T-helper 1 cell treated with Interleukin-12 subunit alpha and Interleukin-12 subunit beta and Interleukin-4 antibody, amounts not matched to agents 30 μg/mL and 1 μg/mL, for 36 hours (primary cell): ENCODE results near the gene KRTAP10-3.
"Not testable (repeated sequence)": the region's sequence is repeated elsewhere in the genome, so short reads cannot be mapped to it uniquely, and the experiment has no call there.

ENCODE experiments used
- H3K27ac Mint-ChIP-seq: one replicate; pipeline ENCODE4 v1.8.0; 2021; ENCODE audit warnings: mild to moderate bottlenecking, mixed read lengths
- H3K27me3 Mint-ChIP-seq: one replicate; pipeline ENCODE4 v1.8.0; 2021; ENCODE audit warnings: low read depth, mixed read lengths
- H3K36me3 Mint-ChIP-seq: one replicate; pipeline ENCODE4 v1.8.0; 2021; ENCODE audit warnings: low read depth, mixed read lengths
- H3K4me1 Mint-ChIP-seq: one replicate; pipeline ENCODE4 v1.8.0; 2021; ENCODE audit warnings: low read depth, mixed read lengths
- H3K4me3 Mint-ChIP-seq: one replicate; pipeline ENCODE4 v1.8.0; 2021; ENCODE audit warnings: mild to moderate bottlenecking, moderate library complexity, mixed read lengths
- H3K9me3 Mint-ChIP-seq: one replicate; pipeline ENCODE4 v1.8.0; 2021; ENCODE audit warnings: mixed read lengths

The KRTAP10-3 gene

GRCh38 chr21:44550807-44551206 lies 7.8 kb downstream of the KRTAP10-3 start:
- Mint-ChIP-seq H3K27me3 (peaks cover 7% of the 10 kb centered on the region), H3K9me3 (peaks cover 16% of the 10 kb centered on the region), H3K36me3 (peaks cover 17% of the 10 kb centered on the region), H3K27ac (no peak overlapping the region), H3K4me3 (no peak overlapping the region), H3K4me1 (peaks cover 17% of the 10 kb centered on the region)

DNA sequence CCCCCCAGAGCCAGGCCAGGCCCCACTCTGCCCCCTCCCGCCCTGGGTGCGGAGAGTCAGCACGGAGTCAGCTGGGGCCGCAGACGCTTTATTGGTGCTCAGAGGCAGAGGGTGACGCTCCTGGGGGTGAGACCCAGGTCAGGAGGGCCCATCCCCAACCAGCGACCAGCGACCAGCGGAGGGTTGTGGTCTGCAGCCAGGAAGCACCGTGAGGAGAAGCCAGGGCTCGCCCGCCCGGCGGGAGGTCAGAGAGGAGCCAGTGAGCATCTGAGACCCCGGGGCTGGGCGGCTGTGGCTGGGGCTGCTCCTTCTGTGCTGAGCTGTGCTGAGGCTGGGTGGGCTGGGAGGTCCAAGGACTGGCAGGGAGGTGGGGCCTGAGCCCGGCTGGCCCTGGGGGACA lies 8.3 kb downstream of the KRTAP10-3 start:
- Mint-ChIP-seq H3K4me1 (peaks cover 17% of the 10 kb centered on the region), H3K36me3 (peaks cover 18% of the 10 kb centered on the region), H3K9me3 (peaks cover 22% of the 10 kb centered on the region)
- H3K27me3 Mint-ChIP-seq, H3K4me3 Mint-ChIP-seq, H3K27ac Mint-ChIP-seq: not testable (repeated sequence)

GRCh38 chr21:44549525-44550211 lies 8.9 kb downstream of the KRTAP10-3 start:
- H3K36me3 Mint-ChIP-seq = peaks cover 18% of the 10 kb centered on the region
- H3K4me1 Mint-ChIP-seq = peaks cover 17% of the 10 kb centered on the region
- H3K4me3 Mint-ChIP-seq = no peak overlapping the region
- peaks cover 22% of the 10 kb centered on the region for H3K9me3 Mint-ChIP-seq
- H3K27ac Mint-ChIP-seq = no peak overlapping the region
- peaks cover 3% of the 10 kb centered on the region for H3K27me3 Mint-ChIP-seq

- Mint-ChIP-seq H3K27ac (no peak overlapping the region), H3K27me3 (peaks cover 3% of the 10 kb centered on the region), H3K9me3 (peaks cover 22% of the 10 kb centered on the region), H3K4me1 (peaks cover 17% of the 10 kb centered on the region), H3K4me3 (no peak overlapping the region), H3K36me3 (peaks cover 18% of the 10 kb centered on the region)
Measured at GRCh38 chr21:44548922-44549321, 9.7 kb downstream of the KRTAP10-3 start.

GRCh38 chr21:44548381-44548780 lies 10.2 kb downstream of the KRTAP10-3 start:
- Mint-ChIP-seq H3K4me3 (no peak overlapping the region), H3K27me3 (peaks cover 3% of the 10 kb centered on the region), H3K36me3 (peaks cover 18% of the 10 kb centered on the region), H3K4me1 (peaks cover 17% of the 10 kb centered on the region), H3K9me3 (peaks cover 22% of the 10 kb centered on the region), H3K27ac (no peak overlapping the region)

- Mint-ChIP-seq H3K9me3 (peaks cover 22% of the 10 kb centered on the region), H3K36me3 (peaks cover 18% of the 10 kb centered on the region), H3K27me3 (peaks cover 3% of the 10 kb centered on the region), H3K4me1 (peaks cover 17% of the 10 kb centered on the region), H3K27ac (peak overlapping the region; percentile 58), H3K4me3 (peak overlapping the region; percentile 2)
Measured at GRCh38 chr21:44547656-44548331, 10.8 kb downstream of the KRTAP10-3 start.

DNA sequence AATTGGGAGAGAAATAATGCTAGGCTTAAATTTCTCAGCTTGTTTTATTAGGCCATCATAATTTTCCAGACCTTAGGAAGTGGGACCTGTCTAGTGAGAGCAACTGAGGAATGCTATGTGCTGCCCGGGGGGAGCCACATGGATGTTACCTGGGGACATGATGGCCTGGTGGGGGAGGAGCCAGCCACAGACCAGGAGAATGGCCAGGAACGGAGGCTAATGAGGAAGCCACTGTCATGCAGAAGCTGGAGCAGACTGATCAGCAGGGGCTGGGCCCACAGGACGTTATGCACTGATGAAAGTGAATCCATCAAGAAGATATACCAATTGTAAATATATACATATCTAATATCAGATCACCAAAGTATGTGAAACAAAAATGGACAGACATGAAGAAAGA lies 14.0 kb downstream of the KRTAP10-3 start:
- Mint-ChIP-seq H3K9me3 (peaks cover 22% of the 10 kb centered on the region), H3K27ac (no peak overlapping the region), H3K4me3 (no peak overlapping the region), H3K36me3 (peaks cover 18% of the 10 kb centered on the region), H3K27me3 (peaks cover 9% of the 10 kb centered on the region), H3K4me1 (peaks cover 17% of the 10 kb centered on the region)

DNA sequence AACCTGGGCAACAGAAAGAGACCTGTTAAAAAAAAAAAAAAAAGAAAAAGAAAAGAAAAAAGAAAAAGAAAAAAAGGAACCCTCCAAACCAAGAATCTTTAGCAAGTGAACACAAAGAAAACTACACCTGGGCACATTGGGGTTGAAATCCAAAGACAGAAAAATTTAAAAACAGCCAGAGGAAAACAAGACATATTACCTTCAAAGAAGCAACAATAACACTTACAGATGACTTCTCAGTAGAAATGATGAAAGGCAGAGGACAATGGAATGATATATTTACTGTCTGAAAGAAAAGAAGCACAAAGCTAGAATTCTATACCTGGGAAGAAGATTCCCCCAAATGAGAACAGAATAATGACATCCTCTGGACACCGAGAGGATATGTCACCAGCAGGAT lies 15.9 kb downstream of the KRTAP10-3 start:
- H3K36me3 Mint-ChIP-seq = peaks cover 13% of the 10 kb centered on the region
- peaks cover 20% of the 10 kb centered on the region for H3K9me3 Mint-ChIP-seq
- H3K27me3 Mint-ChIP-seq = peaks cover 6% of the 10 kb centered on the region
- H3K4me3 Mint-ChIP-seq = no peak overlapping the region
- H3K27ac Mint-ChIP-seq = no peak overlapping the region
- peaks cover 9% of the 10 kb centered on the region for H3K4me1 Mint-ChIP-seq

DNA sequence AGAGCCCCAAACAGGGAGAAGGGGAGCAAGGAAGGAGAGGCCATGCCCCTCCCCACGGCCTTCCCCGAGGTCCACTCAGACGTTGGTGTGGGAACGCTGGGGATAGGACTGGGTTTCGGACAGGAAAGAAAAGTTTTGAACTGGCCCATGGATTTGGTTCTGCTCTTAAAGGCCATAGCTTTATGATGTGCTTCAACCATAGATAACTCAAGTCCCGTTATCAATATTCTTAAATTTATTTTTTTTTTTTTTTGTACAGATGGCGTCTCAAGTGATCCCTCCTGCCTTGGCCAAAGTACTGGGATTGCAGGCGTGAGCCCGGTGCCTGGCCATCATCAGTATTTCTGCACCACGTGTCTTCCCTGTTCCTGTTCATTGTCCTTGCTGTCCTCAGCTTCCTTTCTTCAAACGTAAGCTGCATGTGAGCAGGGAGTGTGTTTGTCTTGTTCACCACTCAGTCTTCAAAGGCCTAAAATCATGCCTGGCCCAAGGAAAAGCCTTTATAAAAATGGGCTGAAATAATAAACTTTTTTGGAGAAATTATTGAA lies 17.8 kb downstream of the KRTAP10-3 start:
- Mint-ChIP-seq H3K9me3 (peaks cover 6% of the 10 kb centered on the region), H3K36me3 (peaks cover 1% of the 10 kb centered on the region), H3K27me3 (peaks cover 6% of the 10 kb centered on the region), H3K27ac (no peak overlapping the region), H3K4me1 (no peaks in the 10 kb centered on the region), H3K4me3 (no peak overlapping the region)

DNA sequence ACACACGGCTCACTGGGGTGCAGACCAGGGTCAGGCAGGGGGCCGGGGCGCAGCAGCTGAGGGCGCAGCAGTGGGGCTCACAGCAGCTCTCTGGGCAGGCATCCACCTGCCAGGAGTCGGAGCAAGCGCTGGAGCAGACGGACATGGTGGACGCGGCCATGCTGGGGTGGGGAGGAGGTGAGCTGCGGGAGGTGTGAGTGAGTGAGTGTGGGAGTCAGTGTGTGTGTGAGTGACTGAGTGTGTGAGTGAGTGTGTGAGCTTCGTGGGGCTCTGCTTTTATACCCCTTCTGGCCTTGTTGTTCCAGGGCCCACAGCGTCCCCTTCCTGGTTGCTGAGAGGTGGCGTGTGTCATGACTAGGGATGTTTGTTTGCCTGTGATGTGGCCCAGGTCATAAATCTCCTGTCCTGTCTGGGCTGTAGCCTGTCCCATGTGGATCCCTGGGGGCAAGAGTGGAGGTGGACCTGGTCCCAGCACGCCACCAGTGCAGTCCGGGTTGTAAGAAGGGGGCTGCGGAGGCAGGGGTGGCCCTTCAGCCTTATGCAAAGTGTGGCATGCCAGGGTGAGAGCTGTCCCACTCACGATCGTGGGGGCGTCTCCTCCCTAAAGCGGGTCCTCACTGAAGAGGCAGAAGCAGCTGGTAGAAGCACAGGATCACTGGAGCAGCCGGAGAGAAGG lies 18.5 kb downstream of the KRTAP10-3 start, which contains the start of gene KRTAP10-1:
KRTAP10-1 (minus strand) TSS at position 205 of the 676 bp plus-strand sequence; CDS start at position 160, 45 bp downstream.
- Mint-ChIP-seq H3K27ac (no peak within 1 kb of the TSS), H3K4me3 (no peak within 1 kb of the TSS), H3K36me3 (no peaks in the 10 kb centered on the region), H3K4me1 (no peaks in the 10 kb centered on the region), H3K9me3 (no peaks in the 10 kb centered on the region), H3K27me3 (peaks cover 6% of the 10 kb centered on the region)

- Mint-ChIP-seq H3K27me3 (peaks cover 6% of the 10 kb centered on the region), H3K4me3 (no peak overlapping the region), H3K27ac (no peak overlapping the region), H3K9me3 (no peaks in the 10 kb centered on the region), H3K36me3 (no peaks in the 10 kb centered on the region), H3K4me1 (no peaks in the 10 kb centered on the region)
Measured at GRCh38 chr21:44539046-44539445, 19.5 kb downstream of the KRTAP10-3 start.

DNA sequence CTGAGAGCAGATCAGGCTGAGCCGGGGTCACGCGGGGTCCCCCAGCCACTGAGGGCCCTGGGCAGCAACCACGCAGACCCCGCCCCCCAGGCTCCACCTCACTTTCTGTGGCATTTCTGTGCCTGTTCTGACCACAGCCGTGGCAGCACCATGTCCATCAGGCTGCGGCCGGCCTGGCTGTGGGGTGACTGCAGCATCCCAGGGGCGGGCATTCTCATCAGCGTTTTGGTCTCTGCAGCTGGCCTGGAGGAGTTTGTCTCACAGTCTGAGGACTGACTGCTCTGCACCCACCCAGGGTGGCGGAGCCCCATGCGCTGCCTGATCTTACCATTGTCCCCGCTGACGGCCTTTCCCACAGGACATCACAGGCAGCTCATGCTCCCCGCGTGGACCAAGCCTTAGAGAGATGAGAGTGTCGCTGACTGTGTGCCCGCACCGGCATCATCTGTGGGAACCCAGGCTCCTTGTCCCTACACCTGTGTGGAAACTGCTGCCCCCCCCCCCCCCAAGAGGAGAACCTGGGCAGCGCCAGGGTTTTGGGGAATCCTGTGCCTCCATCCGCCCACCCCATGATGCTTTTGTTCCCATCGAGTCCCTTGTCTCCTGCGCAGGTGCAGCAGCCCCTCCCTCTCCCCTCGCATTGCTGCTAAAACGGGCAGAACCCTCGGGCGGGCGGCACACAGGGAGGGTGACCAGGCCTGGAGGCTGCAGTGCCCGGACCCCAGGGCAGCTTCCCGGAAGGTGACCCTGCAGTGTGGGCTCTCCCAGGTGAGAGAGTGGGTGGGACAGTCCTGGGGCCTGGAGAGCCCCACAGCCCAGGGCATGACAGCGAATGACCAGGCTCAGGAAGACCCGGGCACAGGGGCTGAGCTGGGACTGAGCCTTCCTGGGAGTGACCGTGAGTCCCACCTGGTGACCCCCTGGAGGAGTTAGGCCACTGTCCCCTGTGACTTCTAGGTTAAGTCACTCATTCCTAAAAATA lies 20.4 kb downstream of the KRTAP10-3 start:
- Mint-ChIP-seq H3K4me1 (no peaks in the 10 kb centered on the region), H3K9me3 (no peaks in the 10 kb centered on the region), H3K27me3 (peaks cover 6% of the 10 kb centered on the region), H3K4me3 (no peak overlapping the region), H3K27ac (no peak overlapping the region), H3K36me3 (no peaks in the 10 kb centered on the region)

DNA sequence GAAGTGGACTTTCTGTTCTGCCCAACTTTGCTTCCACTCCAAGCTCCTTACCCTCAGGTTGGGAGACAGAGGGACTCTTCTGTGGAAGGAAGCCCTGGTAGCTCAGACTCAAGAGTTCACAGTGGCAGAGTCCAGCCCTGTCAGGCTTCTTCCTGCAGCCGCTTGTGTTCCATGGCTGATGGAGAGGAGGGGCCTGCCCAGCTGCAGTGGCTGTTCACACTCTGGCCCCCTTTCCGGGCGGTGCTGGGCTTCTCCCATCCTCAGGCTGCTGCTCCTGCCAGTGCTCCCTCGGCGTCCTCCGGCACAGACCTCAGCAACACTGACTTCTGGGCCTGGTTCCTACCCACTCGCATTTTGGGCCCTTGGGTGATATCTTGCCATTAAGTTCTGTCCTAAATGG lies 22.6 kb downstream of the KRTAP10-3 start:
- H3K27ac Mint-ChIP-seq = no peak overlapping the region
- no peaks in the 10 kb centered on the region for H3K9me3 Mint-ChIP-seq
- H3K4me1 Mint-ChIP-seq = no peaks in the 10 kb centered on the region
- no peak overlapping the region for H3K4me3 Mint-ChIP-seq
- H3K27me3 Mint-ChIP-seq = peaks cover under 1% of the 10 kb centered on the region
- H3K36me3 Mint-ChIP-seq = no peaks in the 10 kb centered on the region

DNA sequence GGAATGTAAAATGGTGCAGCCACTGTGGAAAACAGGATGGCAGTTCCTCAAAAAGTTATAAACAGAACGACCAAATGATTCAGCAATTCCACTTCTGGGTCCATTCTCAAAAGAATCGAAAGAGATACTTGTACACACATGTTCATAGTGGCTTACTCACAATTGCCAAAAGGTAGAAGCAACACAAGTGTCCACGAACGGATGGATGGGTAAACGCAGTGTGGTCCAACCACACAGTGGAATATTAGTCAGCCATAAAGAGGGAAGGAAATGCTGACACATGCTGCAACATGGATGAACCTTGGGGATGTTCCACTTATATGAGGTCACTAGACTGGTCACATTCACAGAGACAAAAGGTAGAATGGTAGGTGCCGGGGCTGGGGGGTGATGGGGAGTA lies 23.9 kb downstream of the KRTAP10-3 start:
- Mint-ChIP-seq H3K4me1 (no peaks in the 10 kb centered on the region), H3K27me3 (no peaks in the 10 kb centered on the region), H3K27ac (no peak overlapping the region), H3K9me3 (no peaks in the 10 kb centered on the region), H3K36me3 (no peaks in the 10 kb centered on the region), H3K4me3 (no peak overlapping the region)
